HG03135 (cell line): ENCODE measurements around the gene RAB23.
A peak's percentile ranks its signal among the peaks of the same experiment; 100 is the strongest.
"Not testable (repeated sequence)": the region's sequence is repeated elsewhere in the genome, so short reads cannot be mapped to it uniquely, and the experiment has no call there.

Source experiments
- ATAC-seq: cut with Tn5 transposase; IDR thresholded peaks from one replicate; pipeline ENCODE4 v1.9.1; 2021; ENCODE audit warnings: mild to moderate bottlenecking, moderate library complexity; ENCODE audit not compliant: unreplicated experiment

The RAB23 gene

DNA sequence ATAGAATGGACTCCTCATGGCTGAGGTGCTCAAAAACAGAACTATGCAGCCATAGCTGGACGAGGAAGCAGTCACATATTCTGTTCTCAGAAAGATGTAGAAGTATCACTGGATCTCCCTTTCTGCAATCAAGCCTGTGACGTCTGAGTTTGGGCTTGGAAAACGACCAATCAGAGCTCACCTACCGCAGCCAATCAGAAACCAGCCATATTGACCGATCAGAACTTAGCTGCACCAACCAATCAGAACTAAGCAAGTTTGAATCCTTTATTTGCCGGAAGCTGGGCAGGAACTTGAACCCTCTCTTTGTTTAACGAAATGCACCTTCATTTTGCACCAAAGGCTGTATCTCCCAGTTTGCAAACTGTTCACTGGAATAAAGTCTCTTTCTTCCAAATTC, 21.8 kb upstream of the RAB23 start:
- ATAC-seq: no peak

GRCh38 chr6:57243526-57243925, 21.4 kb upstream of the RAB23 start:
- not testable (repeated sequence) for ATAC-seq

GRCh38 chr6:57242505-57242904, 20.4 kb upstream of the RAB23 start:
- no peak for ATAC-seq

DNA sequence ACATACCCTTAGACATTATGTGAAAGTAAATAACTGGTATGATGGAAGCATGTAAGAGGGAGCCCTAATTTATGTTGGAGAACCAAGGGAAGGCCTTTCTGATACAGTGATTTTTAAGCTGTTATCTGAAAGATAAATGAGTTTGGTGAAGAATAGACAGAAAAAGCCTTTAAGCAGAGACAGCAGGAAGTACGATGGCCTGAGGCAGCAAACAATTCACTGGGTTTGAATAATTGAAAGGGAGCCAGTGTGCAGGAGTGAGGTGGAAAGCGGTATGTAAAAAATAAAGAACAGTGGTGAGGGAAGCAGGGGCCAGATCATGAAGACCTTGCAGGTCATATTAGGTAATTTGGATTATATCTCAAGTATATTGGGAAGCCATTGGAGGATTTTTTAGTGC, 4.1 kb upstream of the RAB23 start:
- ATAC-seq: no peak

DNA sequence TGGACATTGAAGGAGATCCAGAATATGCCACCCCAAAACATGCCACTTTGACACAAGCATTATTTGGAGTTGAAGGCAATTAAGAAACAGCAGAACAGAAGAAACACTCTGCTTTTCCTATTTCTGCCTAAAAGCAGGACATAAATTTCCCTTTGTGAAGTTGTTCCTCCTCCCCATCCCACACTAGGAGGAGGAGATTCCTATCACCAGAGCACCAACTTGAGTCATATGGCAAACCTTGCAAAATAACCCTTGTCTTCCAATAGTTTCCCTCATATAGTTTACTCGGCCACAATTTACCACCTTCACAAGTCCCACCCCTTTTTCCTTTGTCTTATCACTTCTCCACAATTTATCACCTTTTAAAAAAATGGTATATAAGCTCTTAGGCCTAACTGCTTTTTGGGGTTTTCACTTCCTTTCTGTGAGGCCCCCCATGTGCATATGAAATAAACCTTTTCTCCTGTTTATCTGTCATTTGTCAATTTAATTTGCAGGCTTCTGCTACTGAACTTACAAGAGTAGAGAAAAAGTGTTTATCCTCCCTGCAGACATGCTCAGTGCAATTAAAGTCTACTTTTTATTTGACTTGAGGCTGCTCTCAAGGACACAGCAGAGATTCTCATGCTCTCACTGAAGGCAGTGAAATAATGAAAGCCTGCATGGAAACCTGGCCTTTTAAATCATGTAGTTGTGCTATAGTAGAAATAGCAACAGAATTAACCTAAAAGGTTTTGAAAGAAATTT, 2.8 kb upstream of the RAB23 start:
- no peak for ATAC-seq

GRCh38 chr6:57222743-57223077, 603 bp upstream of the RAB23 start:
- ATAC-seq: no peak

DNA sequence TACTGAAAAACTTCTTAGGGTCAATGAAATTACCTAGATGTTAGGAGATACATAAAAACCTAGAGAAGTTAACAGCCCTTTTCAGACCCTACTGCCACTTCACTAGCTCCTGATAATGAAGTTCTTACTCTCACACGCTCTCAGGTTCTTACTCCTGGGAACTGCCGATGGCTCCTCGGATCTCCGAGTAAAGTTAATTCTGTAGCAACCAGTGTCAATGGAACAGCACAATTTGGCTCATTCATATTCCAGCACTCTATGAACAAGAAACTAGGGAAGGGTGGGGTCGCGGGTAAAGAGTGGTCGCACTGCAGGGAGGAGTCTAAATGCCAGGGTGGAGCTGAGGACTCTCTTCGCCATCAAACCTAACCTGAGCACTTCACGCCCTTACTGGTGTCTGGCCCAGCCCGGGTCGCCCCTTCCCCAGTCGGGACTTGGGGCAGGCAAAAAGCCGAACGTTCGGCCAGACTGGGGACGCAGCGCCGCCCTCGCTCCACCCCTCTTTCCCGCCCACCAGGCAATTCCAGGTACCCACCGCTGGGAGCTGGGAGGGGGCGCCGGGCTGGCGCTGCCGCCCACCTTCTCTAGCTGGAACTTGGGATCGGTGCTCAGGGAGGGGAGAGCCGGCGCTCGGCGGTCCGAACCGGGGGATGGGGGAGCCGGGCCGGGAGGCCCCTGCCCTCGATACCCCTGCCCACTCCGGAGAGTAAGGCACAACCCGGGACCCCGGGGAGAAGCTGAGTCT, 744 bp downstream of the RAB23 start:
- ATAC-seq: peak; percentile 52

GRCh38 chr6:57220083-57220703, 1.9 kb downstream of the RAB23 start:
- no peak for ATAC-seq

DNA sequence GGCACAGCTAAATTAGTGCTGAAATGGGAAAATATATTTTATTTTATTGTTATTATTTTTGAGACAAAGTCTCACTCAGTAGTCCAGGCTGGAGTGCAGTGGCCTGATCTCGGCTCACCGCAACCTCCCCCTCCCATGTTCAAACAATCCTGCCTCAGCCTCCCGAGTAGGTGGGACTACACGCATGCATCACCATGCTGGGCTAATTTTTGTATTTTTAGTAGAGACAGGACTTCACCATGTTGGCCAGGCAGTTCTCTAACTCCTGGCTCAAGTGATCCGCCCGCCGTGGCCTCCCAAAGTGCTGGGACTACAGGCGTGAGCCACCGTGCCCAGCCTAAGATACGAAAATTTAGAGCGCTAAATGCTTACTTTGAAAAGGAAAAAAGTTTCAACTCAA, 4.8 kb downstream of the RAB23 start:
- no peak for ATAC-seq

DNA sequence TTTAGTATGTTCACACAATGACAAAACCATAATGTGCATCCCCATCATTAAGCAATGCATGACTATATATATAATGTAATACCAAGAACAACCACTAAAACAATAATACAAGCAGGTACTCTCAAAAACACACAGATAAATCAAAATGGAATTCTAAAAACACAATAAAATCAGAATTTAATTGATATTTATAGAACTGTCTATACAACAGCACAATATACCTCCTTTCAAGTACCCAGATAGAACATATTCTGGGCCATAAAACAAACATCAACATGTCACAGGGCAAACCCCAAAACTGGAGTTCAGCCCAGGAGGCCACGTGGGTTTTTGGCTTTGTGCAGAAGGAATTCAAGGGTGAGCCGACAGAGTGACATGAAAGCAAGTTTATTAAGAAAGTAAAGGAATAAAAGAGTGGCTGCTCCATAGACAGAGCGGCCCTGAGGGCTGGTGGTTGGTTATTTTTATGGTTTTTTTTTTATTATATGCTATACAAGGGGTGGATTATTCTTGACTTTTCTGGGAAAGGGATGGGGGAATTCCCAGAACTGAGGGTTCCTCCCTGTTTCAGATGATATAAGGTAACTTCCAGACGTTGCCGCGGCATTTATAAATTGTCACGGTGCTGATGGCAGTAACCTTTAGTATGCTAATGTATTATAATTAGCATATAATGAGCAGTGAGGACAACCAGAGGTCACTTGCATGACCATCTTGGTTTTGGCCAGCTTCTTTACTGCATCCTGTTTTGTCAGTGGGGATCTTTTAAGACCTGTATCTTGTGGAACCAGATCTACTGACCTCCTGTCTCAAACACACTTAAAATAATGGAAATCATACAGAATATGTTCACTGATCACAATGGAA, 5.6 kb downstream of the RAB23 start:
- ATAC-seq: no peak

DNA sequence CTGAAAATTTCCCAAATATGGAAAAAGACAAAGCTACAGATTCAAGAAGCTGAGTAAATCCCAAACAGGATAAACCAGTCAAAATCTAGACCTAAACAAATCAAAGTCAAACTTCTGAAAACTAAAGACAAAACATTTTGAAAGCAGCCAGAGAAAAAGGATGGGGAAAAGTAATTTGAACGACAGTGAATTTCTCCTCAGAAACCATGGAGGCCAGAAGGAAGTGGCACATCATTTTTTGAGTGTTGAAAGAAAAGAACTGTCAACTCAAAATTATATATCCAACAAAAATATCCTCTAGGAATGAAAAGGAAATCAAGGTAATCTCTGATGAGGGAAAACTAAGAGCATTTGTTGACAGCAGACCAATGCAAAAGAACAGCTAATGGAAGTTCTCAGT, 6.8 kb downstream of the RAB23 start:
- ATAC-seq: no peak

GRCh38 chr6:57210060-57210459, 12.0 kb downstream of the RAB23 start:
- no peak for ATAC-seq

DNA sequence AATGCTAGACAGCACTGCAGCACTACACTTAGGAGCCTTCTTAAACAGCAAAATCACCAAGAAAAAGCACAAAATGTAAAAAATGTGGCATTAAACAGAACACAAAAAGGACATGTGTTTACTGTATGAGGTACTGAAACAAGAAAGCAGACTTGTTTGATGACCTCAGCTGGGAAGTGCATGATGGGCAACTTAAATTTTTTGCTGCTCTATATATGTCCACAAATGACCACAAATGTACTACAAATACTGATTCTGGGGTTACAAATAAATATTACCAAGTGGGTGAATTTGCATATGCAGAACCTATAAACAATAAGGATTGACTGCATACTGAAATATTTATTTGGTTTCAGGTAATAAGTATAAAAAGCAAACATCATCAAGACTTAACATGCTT, 13.1 kb downstream of the RAB23 start:
- no peak for ATAC-seq

GRCh38 chr6:57207872-57208271, 14.2 kb downstream of the RAB23 start:
- ATAC-seq: no peak

- ATAC-seq: no peak
Measured at GRCh38 chr6:57207141-57207540, 15.0 kb downstream of the RAB23 start.

GRCh38 chr6:57205550-57206328, 16.4 kb downstream of the RAB23 start:
- ATAC-seq: no peak

DNA sequence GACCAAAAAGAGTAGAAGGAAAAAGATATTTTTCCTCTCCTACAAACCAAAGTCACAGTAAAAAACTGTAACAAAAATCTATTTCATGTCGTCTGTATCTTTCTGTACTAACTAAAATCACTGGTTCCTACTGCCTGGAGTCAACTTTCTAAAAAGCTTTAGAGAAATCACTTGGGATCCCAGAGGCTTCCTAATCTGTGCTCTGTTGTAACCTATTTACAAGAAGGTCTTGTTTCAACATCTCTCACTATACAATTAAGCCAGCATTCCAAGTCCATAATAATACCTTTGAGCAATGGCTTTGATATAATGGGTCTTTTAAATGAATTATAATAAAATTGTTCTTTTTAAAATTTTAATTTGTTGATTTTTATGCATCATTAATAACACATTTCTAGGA, 20.4 kb downstream of the RAB23 start:
- no peak for ATAC-seq

DNA sequence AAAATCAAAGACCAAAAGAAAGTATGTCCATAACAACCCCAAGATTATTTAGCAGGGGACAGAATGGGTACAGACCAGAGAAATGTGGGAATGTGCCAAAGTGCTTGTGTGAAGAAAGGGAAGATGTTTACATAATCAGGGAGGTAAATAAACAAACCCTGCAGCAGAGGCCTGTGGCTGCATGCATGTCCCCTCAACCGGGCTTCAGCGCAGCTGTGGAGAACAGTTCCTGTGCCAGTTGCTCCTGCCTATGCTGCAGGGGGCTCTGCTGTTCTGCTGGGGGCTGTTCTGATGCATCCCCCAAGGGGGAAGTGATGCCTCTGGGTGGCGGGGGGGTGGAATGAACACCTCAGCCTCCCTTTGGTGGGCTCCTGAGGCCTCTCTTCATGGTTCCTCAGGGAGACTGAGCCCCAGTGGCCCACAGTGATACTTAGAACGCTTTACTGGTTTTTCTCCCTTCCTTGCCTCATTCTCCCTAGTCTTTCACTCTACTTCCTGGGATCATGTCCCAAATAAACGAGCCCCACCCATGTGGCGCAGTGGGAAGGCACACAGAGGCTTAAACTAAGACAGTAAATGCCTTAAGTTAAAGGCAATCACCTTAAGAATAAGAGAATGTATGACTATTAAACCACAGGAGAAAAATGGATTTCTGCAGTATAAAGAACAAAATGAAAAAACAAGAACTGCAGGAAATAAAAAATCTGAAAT, 23.0 kb downstream of the RAB23 start:
- ATAC-seq: no peak

GRCh38 chr6:57195457-57195856, 26.6 kb downstream of the RAB23 start:
- no peak for ATAC-seq

GRCh38 chr6:57193177-57193576, 28.9 kb downstream of the RAB23 start:
- ATAC-seq: no peak
